Esophagus mucosa (tissue), 1 donor: ENCODE results near the gene ERCC5. TPM values are rescaled to one million over a fixed set of nuclear protein-coding genes. Genes with fewer than 3 reads are reported as not detected.
A peak's percentile ranks its signal among the peaks of the same experiment; 100 is the strongest.

ENCODE experiments used
- ATAC-seq: fragments of 200-7000 bp; cut with Tn5 transposase; one replicate; pipeline ENCODE4 v1.9.1; 2020
- total RNA-seq: library from RNA; stranded (reverse); gene quantifications from one replicate; pipeline ENCODE4 v1.2.4, GENCODE V29; 2023
- donor health status: DM: yes; HTN: yes; CAD: no.

Gene ERCC5
- total RNA-seq, 1 donor from 2014 or later, result 20.0 TPM

- ATAC-seq, result no peak
Measured at GRCh38 chr13:102897371-102898138, 51.7 kb downstream of the ERCC5 start.

DNA sequence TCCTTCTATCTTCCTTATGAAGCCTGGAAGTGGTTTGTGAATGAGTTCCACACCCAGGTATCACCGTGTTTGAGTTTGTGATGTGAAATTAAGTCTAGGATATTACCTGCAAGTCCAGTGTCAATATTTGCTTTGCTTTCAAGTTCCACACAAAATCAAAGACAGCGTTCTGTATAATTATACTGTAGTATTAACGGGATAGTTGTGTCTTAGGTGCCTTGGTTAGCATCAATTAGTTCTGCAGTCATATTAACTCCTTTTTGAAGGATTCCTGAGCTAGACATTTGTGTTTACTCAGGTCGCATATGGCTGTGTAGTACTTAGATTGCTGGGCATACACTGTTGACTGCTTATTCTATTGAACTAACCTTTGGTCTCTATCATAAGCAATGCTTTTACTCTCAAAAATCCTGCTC, 54.4 kb downstream of the ERCC5 start:
- no peak for ATAC-seq

DNA sequence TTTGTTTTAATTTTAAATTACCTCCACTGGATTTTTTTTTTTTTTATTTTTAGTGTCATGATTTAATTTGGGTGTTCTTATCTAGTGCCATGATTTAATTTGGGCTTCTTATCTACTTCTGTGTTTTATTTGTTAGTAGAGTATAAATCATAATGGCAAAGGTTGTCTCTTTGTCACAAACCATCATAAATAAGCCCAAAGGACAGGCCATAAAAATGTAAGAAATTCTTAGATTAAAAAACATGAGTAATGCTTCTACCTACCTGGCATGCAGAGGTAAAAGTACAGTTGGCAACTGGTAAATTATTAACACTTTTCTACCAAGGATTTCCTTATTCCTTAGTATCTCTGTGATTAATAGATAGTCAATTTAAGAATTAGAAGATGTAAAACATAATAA, 55.2 kb downstream of the ERCC5 start:
- no peak for ATAC-seq

- no peak for ATAC-seq
Measured at GRCh38 chr13:102901615-102902305, 55.9 kb downstream of the ERCC5 start.

DNA sequence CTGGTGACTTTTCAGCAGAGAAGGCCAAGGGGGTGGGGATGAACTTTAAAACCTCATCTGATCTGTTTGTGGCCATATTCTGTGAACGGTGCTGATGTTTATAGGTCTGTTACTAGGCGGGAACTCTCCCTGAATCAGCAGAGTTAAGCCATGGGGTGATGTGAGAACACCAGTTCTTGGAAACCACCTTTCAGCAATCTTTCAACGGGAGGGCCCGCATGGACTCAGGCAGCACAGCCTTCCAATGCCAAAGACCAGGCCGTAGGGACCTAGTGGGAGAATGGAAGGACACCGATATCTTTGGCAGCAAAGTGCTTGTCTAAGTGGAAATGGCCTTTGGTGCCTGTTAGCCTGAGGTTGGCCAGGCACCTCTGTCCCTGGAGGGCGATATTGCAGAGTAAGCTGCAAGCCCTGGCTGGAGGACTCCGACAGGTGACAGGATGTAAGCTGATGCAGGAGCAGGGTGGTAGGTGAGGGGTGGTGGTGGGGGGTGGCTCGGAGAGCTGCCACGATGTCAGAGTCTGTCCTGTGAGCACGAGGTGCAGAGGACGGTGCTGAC, 57.0 kb downstream of the ERCC5 start:
- ATAC-seq, result no peak

DNA sequence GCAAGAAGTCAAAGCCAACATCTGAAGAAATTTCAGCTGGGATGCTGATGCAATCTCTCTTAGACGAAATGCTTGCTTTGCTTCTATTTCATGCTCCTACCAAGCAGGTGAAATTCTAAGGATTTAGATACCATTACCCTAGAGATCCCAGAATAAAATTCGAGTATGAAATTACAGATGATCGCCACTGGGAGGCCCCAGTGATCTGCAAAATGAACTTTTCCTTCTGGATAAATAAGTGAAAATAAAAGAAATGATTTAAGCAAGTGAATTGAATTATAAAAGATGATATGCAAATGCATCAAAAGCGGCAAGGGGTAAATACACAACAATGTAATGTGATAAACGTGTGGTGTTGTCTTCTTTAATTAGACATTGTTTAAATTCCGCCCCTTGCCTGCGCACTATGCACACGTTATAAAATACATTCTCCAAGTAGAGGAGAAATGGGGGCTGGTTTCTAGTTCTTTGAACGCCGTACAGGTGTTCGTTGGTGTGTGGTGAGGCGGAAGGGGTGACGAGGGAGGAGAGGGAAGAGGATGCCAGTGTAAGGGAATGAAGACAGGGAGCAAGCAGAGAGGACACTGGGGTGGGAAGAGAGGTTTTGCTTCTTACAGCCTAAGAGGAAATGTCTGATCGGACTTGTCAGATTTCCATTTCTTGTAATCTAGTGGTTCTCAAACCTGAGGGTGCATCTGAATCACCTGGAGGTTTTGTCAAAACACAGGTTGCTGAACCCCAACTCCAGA, 58.0 kb downstream of the ERCC5 start:
- ATAC-seq, result no peak

DNA sequence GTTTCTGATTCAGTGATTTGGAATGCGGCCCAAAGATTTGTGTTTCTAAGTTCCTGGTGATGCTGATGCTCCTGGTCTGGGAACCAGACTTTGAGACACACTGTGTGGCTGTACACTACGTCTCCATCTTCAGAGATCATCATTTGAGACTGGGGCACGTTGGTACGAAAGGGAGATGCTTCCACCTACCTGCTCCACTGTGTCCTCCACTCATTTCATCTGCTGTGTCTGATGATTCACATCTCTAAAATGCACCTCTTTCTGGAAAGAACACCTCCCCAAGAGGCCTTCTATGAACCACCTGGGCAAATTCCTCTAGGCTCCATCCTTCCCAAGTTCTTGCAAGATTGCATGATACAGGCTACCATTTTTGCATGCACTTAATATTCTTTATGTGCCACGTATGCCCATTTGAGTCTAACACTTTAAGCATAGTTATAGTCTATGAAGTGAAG, 58.6 kb downstream of the ERCC5 start:
- no peak for ATAC-seq

GRCh38 chr13:102905905-102906771, 60.3 kb downstream of the ERCC5 start:
- no peak for ATAC-seq

- no peak for ATAC-seq
Measured at GRCh38 chr13:102907016-102907756, 61.4 kb downstream of the ERCC5 start.

- ATAC-seq, result no peak
Measured at GRCh38 chr13:102907886-102908515, 62.2 kb downstream of the ERCC5 start.

GRCh38 chr13:102909971-102910370, 64.1 kb downstream of the ERCC5 start:
- no peak for ATAC-seq

GRCh38 chr13:102911336-102911735, 65.5 kb downstream of the ERCC5 start:
- peak; percentile 97 for ATAC-seq

GRCh38 chr13:102912599-102912998, 66.8 kb downstream of the ERCC5 start:
- ATAC-seq, result no peak

DNA sequence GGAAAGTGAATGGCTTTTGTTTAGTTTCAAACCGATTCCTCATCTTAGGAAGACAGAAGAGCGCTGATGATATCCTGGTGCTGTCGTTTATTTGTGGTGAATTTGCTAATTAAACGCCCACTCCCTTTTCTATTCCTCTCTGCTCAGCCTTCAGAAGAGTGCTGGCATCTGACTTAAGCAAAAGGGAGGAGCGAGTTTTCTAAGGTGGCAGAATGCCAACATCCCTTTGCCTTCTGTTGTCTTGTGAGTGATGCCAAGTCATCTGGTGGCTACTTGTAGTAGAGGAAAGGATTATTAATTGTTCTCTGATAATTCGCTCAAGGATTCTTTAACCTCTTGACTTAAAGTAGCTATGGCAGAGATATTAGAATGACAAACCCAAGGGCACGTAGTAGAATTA, 68.1 kb downstream of the ERCC5 start:
- peak; percentile 56 for ATAC-seq

DNA sequence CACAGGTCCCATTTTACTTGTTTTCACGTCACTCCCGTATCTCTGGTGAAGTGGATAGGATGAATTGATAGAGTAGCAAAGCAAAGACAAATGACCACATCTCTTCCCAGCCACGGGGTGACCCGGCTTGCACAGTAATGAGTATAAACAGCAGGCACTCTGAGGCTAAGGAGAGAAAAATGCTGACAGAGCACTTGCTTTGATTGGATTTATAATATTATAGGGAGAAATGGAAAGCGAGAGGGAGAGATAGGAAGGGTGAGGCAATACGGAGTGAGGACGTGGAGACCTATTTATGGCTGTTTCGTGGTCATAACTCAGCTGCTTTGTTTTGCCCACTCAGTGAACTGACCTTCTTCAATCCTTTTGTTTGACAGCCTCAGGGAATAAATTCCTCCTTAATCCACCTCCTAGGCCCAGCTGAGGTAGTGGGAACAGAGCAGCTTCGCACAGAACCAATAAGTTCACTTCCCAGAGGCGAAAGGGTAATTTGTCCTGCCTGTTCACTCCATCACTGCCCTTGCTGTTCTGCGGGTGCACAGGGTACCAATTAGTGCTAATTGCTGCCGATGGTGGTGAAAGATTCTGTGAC, 68.6 kb downstream of the ERCC5 start:
- ATAC-seq, result no peak

DNA sequence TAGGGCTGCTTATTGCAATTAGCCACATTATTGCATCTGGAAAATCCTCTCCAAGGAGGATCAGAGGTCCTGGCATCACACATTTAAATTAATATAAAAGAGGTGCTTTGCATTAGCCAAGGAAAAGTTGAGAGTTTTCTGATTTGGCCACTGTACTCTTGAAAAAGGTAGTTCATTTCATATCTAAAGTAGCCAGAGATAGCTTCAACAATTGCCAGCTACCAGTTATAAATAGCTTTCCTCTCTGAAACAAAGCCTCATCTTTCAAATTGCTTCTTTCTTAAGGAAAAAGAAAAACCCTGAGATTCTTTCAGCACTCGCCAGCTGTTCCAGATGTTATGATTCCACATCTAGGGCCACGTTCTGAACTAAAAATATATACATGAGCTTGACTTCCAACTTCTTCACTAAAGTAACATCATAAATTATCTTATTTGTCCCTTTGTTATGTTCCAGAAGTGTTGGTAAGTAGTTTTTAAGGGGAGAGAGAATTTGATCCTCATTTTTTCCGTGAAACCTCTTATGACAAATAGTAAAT, 69.6 kb downstream of the ERCC5 start:
- no peak for ATAC-seq

- no peak for ATAC-seq
Measured at GRCh38 chr13:102917019-102917418, 71.2 kb downstream of the ERCC5 start.

DNA sequence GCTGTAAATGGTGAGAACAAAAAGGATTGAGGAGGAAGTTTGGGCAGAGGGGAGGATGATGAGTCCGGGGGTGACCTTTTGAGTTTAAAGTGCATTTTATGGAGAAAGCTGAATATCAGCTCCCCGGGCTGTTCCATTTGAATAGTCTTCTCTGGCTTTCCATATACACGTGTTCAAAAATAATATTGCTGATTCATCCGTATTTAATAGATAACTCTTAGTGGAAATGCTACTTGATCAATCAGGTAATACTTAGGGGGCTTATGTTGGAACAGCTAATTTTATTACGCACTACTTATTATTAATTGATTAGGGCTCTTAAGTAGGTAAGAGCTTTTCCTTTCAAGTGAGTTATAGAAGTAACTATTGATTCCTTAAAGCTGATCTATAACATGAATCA, 76.4 kb downstream of the ERCC5 start:
- no peak for ATAC-seq
